Adrenal gland (tissue), 12 donors: ENCODE results near the gene WDR26. TPM values are rescaled to one million over a fixed set of nuclear protein-coding genes. Genes with fewer than 3 reads are reported as not detected.
A peak's percentile ranks its signal among the peaks of the same experiment; 100 is the strongest.
"Not testable (repeated sequence)": the region's sequence is repeated elsewhere in the genome, so short reads cannot be mapped to it uniquely, and the experiment has no call there.

Source experiments
- DNase-seq, 7 donors: peaks; one replicate each; pipeline ENCODE4 v3.0.0-alpha.2; 2019 to 2020
- H3K27ac ChIP-seq, 5 donors: fragments of 200-600 bp; sonication (generic) in 4 of 5; 1 replicate in 3 of 5; 2 replicates in 2 of 5; pipeline versions ENCODE4 v1.5.1 to v1.8.0; 2016 to 2020; ENCODE audit warnings: mild to moderate bottlenecking in 1 of 5
- H3K27me3 ChIP-seq: fragments of 200-600 bp; 2 replicates; pipeline ENCODE4 v1.8.0; 2021
- H3K36me3 ChIP-seq, 2 donors: fragments of 200-600 bp; replicated peaks in 1 of 2; 1 replicate in 1 of 2; 2 replicates in 1 of 2; pipeline versions ENCODE4 v1.5.1 to v1.8.0; 2018 to 2022
- H3K4me1 ChIP-seq, 2 donors: fragments of 200-600 bp; replicated peaks in 1 of 2; 1 replicate in 1 of 2; 2 replicates in 1 of 2; pipeline versions ENCODE4 v1.5.1 to v1.8.0; 2018 to 2021
- H3K4me3 ChIP-seq, 4 donors: fragments of 200-600 bp; sonication (generic) in 3 of 4; one replicate each; pipeline ENCODE4 v1.5.1; 2016 to 2018
- H3K9me3 ChIP-seq, 3 donors: fragments of 200-600 bp; sonication (generic) in 1 of 3; replicated peaks in 1 of 3; 1 replicate in 2 of 3; 2 replicates in 1 of 3; pipeline versions ENCODE4 v1.5.1 to v1.8.0; 2016 to 2021
- CTCF ChIP-seq, 6 experiments: fragments of 450-650 bp in 4 of 6; fragments of 200-600 bp in 2 of 6; sonication (generic) in 1 of 6; IDR thresholded peaks; 1 replicate in 5 of 6; 2 replicates in 1 of 6; pipeline versions ENCODE4 v1.5.1 to v1.8.0; 2016 to 2021; ENCODE audit warnings: antibody characterized with exemption in 6 of 6, mild to moderate bottlenecking in 2 of 6, moderate library complexity in 1 of 6
- POLR2A ChIP-seq, 2 donors: fragments of 450-650 bp; IDR thresholded peaks; one replicate each; pipeline ENCODE4 v1.6.1; 2017; ENCODE audit warnings: antibody characterized with exemption in 2 of 2, mild to moderate bottlenecking in 2 of 2, moderate library complexity in 1 of 2
- WGBS, 4 donors: extraction: QIAGEN DNeasy Blood & Tissue Kit in 2 of 4; methylation state at CpG; one replicate each; pipeline versions ENCODE4 v1.1.5 to v1.1.7; 2013 to 2017; 5-methylcytosine and 5-hydroxymethylcytosine counted together
- intact Hi-C, 2 donors: fragments of 100-400 bp; cut with DNase I; formaldehyde crosslinking; loops; one replicate each; pipeline versions ENCODE4 v1.14.1 to v1.15.0; 2022 to 2023
- polyA plus RNA-seq, 3 donors: library from polyadenylated mRNA; stranded (reverse); fragments of 200-250 nt in 2 of 3; fragments of 350-450 nt in 1 of 3; fragmentation: Illumina TruSeq in 1 of 3; extraction: RNeasy Lipid Tissue Mini Kit (QIAGEN cat#74804) in 1 of 3; gene quantifications; one replicate each; pipeline ENCODE4 v1.2.3, GENCODE V29; 2013 to 2014
- total RNA-seq, 9 donors: library from RNA; depleted of rRNA in 4 of 9; stranded (reverse); fragments of >200 nt in 4 of 9; fragments of 120-200 nt in 1 of 9; fragmentation: NEBNext Ultra II Directional in 1 of 9; extraction: Animal tissue kit (Norgen Biotek cat#: 25700) in 1 of 9; gene quantifications; one replicate each; pipeline versions ENCODE4 v1.1.0 to v1.2.4, GENCODE V29; 2013 to 2023
- donor health status: healthy with polysubstance abuse.
- donor health status: Bipolar disorder and iron deficiency.
- donor health status: DM: yes; HTN: yes; CAD: no.
- donor health status: DM: no; HTN: no; CAD: no.
- donor health status: DM: no; HTN: no; CAD: no.
- donor health status: DM: yes; HTN: yes; CAD: no.

Gene WDR26
- total and polyA plus RNA-seq, 12 donors: 25.6 to 92.0 (median 71.2) TPM

DNA sequence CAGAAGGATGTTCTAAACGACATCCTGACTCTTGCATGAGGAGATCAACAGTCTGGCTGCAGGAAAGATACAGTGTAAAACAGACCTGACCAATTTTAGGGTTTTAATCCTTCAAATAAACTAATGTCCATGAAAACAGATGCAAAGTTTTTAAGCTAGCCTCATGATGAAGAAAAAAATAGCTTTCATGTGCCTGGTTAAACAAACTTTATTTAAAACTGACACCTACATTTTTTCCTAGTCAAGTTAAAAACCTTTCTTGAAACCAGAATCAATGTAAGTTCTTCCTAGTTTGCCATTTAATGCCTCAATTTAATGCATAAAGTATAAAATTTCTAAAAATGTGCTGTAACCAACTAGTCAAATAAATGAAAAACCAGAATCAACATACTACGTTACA lies 2.9 kb downstream of the WDR26 start:
- Histone ChIP-seq H3K9me3 (no peaks in the 10 kb centered on the region), H3K4me1 (peaks cover 32 to 62% of the 10 kb centered on the region in 2 donors), H3K36me3 (peaks cover 0 to 12% of the 10 kb centered on the region in 2 donors), H3K4me3 (peak overlapping the region in 2 of 4 donors; percentile 79 to 93), H3K27ac (peak overlapping the region in 4 of 5 donors; percentile 3 to 95 (median 50)), H3K27me3 (no peaks in the 10 kb centered on the region)
- TF ChIP-seq POLR2A (IDR thresholded peaks at IDR 0.05) (no peak), CTCF (IDR thresholded peaks at IDR 0.05) (no peak)
- intact Hi-C loops: no loop called here
- DNase-seq: no peak
- WGBS, 4 donors: 0 to 15% (median 9%) methylated on average over 2 of the region's 2 CpGs

DNA sequence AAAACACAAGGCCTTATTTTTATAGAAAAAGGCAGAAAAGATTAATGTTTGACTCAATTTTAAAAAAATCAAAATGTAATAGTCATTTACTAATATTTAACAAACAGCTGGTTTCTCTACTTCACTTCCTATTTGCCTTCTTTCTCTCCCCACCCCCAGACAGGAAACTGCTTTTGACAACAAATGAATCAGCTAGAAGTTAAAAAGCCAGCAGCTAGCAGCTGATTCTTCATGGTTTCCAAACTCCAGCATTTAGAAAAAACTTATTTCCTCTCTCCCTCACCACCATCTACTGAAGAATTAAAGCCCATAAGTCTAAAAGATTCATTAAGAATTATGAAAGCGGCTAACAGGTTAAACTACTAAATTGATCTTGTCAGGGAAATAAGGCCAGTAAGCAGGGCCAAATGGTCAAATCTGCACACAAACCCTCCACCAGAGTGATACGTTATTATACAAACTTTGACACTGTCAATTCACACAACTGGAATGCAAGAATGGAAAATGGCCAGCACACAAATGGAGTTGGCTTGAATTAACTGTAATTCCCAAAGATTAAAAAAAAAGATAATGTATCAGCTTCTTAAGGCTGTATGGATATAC lies 4.0 kb downstream of the WDR26 start:
- Histone ChIP-seq H3K4me3 (peak overlapping the region in 1 of 4 donors; percentile 93), H3K27ac (peak overlapping the region; percentile 2 to 95 (median 57)), H3K27me3 (no peaks in the 10 kb centered on the region), H3K36me3 (peaks cover 0 to 19% of the 10 kb centered on the region in 2 donors), H3K9me3 (no peaks in the 10 kb centered on the region), H3K4me1 (peaks cover 32 to 55% of the 10 kb centered on the region in 2 donors)
- no peak for TF ChIP-seq CTCF (IDR thresholded peaks at IDR 0.05)
- WGBS, 4 donors: 18 to 25% (median 20%) methylated on average over 2 of the region's 2 CpGs
- peak in 4 of 7 donors; percentile 31 to 48 (median 45) for DNase-seq
- intact Hi-C loops: no loop called here

- H3K36me3 ChIP-seq: peaks cover 0 to 25% of the 10 kb centered on the region in 2 donors
- no peak for TF ChIP-seq POLR2A (IDR thresholded peaks at IDR 0.05)
- TF ChIP-seq CTCF (IDR thresholded peaks at IDR 0.05): no peak
- DNase-seq: no peak
- H3K27ac ChIP-seq: peak overlapping the region in 2 of 5 donors; percentile 14 to 95
- intact Hi-C loops: no loop called here
- no peaks in the 10 kb centered on the region for H3K9me3 ChIP-seq
- no peaks in the 10 kb centered on the region for H3K27me3 ChIP-seq
- 71 to 82% (median 78%) methylated on average over 3 of the region's 3 CpGs for WGBS, 4 donors
- H3K4me3 ChIP-seq: no peak overlapping the region
- peaks cover 32 to 51% of the 10 kb centered on the region in 2 donors for H3K4me1 ChIP-seq
These were observed 4.8 kb downstream of the WDR26 start for GRCh38 chr1:224429616-224430326.

GRCh38 chr1:224428713-224429112 lies 5.9 kb downstream of the WDR26 start:
- H3K27ac ChIP-seq, H3K27me3 ChIP-seq, H3K9me3 ChIP-seq, DNase-seq, H3K4me3 ChIP-seq, intact Hi-C loops: not testable (repeated sequence)
- peaks cover 0 to 36% of the 10 kb centered on the region in 2 donors for H3K36me3 ChIP-seq
- H3K4me1 ChIP-seq: peaks cover 32 to 51% of the 10 kb centered on the region in 2 donors
- 85 to 96% (median 89%) methylated on average over 7 of the region's 7 CpGs for WGBS, 4 donors
